AG09319 (cell line): Measurements from ENCODE around the gene RAB41.

Experiments used
- DNase-seq: peaks from one replicate; pipeline ENCODE4 v3.0.0-alpha.2; 2010; ENCODE audit warnings: low read depth; ENCODE audit errors: extremely low read depth
- TF ChIP-seq, protein P1 (sequence below): IDR thresholded peaks from 2 replicates; pipeline ENCODE4 v1.5.1; 2011; ENCODE audit warnings: low read depth, mild to moderate bottlenecking, inconsistent platforms, low read length, moderate library complexity

Gene RAB41

DNA sequence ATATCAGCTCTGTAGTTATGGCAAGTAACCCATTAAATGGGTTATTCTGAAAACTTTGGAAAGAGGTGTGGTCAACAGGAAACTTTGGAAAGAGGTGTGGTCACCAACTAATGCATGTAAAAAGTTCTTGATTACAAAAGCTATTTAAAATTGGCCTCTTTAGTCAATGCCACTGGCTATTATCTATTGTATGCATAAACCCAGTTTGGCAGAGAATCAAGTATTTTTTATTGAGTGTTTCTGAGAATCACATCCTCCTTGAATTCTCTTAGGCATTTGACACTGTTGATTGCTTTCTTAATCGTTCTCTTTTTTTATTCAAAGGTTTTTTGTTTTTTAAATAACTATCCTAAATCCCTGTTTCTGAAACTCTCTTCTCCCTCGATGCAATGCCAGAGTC is 29.5 kb upstream of the RAB41 start:
- TF ChIP-seq, protein P1, sequence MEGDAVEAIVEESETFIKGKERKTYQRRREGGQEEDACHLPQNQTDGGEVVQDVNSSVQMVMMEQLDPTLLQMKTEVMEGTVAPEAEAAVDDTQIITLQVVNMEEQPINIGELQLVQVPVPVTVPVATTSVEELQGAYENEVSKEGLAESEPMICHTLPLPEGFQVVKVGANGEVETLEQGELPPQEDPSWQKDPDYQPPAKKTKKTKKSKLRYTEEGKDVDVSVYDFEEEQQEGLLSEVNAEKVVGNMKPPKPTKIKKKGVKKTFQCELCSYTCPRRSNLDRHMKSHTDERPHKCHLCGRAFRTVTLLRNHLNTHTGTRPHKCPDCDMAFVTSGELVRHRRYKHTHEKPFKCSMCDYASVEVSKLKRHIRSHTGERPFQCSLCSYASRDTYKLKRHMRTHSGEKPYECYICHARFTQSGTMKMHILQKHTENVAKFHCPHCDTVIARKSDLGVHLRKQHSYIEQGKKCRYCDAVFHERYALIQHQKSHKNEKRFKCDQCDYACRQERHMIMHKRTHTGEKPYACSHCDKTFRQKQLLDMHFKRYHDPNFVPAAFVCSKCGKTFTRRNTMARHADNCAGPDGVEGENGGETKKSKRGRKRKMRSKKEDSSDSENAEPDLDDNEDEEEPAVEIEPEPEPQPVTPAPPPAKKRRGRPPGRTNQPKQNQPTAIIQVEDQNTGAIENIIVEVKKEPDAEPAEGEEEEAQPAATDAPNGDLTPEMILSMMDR = no peak
- DNase-seq = no peak

GRCh38 chrX:70253377-70254062 is 28.5 kb upstream of the RAB41 start:
- TF ChIP-seq, protein P1 = no peak

GRCh38 chrX:70254063-70254400 is 27.9 kb upstream of the RAB41 start:
- no peak for DNase-seq
- TF ChIP-seq, protein P1 = no peak

More at GRCh38 chrX:70253377-70254062, 28.5 kb upstream of the RAB41 start:
- DNase-seq = no peak

GRCh38 chrX:70254909-70255308 is 27.1 kb upstream of the RAB41 start:
- DNase-seq = no peak
- TF ChIP-seq, protein P1 = no peak

DNA sequence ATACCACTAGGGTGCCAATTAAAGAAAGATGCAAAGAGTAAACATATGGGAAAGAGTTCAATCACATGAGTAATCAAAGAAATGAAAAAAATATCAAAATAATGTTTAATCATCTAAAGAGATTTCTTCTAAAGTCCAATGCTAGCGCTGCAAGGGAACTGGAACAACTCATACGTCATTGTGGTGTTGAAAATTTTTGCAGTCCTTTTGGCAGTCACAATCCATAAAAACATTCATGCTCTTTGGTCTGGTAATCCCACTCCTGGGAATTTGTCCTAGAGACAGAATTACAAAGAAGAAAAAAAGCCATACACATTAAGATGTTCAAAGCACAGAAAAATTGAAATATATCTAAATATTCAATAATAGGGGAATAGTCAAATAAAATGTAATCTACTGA is 26.5 kb upstream of the RAB41 start:
- no peak for DNase-seq
- TF ChIP-seq, protein P1 = no peak

DNA sequence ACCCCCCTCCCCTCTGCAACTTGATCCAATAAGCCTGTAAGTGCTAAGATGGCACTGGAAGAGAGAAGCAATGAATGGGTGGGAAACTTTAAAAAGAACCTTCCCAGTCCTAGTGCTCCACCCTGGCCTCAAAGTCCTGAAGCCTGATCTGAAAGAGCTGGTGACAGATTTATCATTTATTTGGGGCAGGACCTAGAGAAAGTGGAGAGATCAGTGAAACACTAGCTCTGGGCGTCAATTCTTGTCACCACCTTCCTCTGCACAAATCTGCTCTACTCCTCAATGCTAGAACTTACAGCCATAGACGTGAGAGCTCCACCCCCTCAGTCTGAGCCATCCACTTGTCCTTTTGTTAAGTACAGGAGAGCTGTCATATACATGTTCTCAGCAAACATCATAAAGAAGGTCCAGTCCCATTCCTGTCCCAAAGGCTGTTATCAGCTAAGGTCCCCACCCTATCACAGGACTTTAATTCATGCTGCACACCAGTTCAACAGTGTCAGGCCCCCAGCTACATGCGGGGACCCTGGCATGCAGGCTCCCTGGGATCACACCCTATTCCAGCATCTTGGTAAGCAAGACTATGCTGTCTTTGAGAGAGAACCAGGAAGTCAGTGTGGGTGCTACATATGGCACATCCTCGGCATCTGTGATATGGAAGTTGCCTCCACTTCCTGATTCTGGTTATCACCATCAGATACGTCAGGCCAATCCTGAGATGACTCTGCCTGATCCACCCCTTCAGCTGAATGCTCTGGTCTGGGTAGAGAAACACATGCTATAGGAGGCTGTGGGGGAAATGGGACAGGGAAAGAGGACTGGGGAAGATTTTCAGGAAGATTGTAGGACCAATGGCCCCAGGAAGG is 24.3 kb upstream of the RAB41 start:
- TF ChIP-seq, protein P1 = no peak
- no peak for DNase-seq

DNA sequence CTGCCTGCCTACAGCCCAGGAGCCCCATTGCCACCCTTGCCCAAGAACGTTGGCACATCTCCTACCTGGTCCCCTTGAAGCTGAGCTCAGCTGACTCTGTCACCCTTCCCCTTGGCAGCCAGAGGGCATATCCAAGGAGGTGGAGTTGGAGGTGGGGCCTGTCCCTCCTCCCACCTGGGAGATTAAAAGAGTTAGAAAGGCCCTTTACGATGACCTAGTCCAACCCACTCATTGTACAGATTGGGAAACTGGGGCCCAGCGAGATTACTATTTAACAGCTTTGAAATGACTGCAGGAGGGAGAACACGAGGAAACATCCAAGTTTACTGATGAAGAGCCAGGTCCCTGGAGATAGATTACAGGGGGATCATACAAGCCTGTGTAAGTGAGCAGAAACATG is 21.9 kb upstream of the RAB41 start, which contains the start of gene P2RY4:
TSS of gene P2RY4 (minus strand) at position 101 of the 400 bp plus-strand sequence. CDS start 580 bp downstream, outside the sequence.
- no peak for DNase-seq
- TF ChIP-seq, protein P1 = no peak
